Esophagus squamous epithelium (tissue), 4 donors: ENCODE data around the gene CROCC.

Experiments
- CTCF ChIP-seq, 6 experiments: fragments of 450-650 bp in 4 of 6; fragments of 200-600 bp in 2 of 6; sonication (generic) in 2 of 6; IDR thresholded peaks; one replicate each; pipeline ENCODE4 v1.5.1; 2016 to 2019; ENCODE audit warnings: antibody characterized with exemption in 6 of 6, mild to moderate bottlenecking in 4 of 6, moderate library complexity in 4 of 6
- POLR2A ChIP-seq, 4 donors: fragments of 450-650 bp; IDR thresholded peaks; one replicate each; pipeline ENCODE4 v1.6.1; 2017; ENCODE audit warnings: antibody characterized with exemption in 4 of 4, mild to moderate bottlenecking in 4 of 4, moderate library complexity in 3 of 4

GRCh38 chr1:16906873-16907272, 14.9 kb upstream of the CROCC start:
- no peak for TF ChIP-seq POLR2A (IDR thresholded peaks at IDR 0.05)
- no peak for TF ChIP-seq CTCF (IDR thresholded peaks at IDR 0.05)
